GM21825 (cell line): ENCODE results near the gene METAP1D.
"Not testable (repeated sequence)": the region's sequence is repeated elsewhere in the genome, so short reads cannot be mapped to it uniquely, and the experiment has no call there.

Experiments used
- ATAC-seq: cut with Tn5 transposase; IDR thresholded peaks from one replicate; pipeline ENCODE4 v1.9.1; 2021; ENCODE audit warnings: mild to moderate bottlenecking, moderate library complexity; ENCODE audit not compliant: unreplicated experiment

METAP1D gene

DNA sequence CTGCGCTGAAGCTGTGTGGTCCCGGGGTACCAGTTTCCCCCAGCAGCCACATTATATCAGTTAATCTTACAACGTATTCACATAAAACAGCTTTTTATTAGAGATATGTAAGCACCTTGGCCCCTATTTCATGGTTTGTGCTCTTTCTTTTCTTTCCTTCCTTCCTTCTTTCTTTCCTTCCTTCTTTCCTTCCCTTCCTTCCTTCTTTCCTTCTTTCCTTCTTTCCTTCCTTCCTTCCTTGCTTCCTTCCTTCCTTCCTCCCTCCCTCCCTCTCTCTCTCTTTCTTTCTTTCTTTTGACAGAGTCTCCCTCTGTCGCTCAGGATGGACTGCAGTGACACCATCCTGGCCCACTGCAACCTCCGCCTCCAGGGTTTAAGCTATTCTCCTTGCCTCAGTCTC is 3.7 kb upstream of the METAP1D start:
- no peak for ATAC-seq

DNA sequence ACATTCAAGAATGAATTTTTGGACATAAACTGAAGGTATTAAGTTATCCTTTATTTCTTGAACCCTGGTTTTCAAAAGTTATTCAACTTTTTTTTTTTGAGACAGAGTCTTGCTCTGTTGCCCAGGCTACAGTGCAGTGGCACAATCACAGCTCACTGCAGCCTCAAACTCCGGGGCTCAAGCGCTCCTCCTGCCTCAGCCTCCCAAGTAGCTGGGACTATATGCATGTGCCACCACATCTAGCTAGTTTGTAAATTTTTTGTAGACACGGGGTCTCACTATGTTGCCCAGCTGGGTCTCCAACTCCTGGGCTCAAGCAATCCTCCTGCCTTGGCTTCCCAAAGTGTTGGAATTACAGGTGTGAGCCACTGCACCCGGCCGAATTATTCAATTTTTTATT is 2.7 kb upstream of the METAP1D start:
- ATAC-seq: not testable (repeated sequence)

DNA sequence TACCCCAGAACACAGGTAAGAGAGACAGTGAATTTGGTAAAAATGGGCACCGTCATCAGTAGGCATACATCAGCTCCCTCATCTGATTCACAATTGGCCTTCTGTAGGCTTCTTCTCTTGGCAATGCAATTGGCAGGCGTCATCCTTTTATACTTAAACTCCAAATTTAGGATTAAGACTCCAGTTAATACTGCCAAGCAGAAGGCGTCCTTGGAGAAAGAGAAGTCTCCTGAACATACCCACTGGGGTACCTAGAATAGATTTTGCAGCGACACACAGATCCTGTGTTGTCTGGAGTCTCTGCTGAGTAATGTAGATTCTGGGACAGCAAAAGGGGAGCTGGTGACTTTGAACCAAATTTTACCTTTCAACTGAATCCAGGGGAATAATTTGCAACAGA is 592 bp upstream of the METAP1D start:
- ATAC-seq: no peak

DNA sequence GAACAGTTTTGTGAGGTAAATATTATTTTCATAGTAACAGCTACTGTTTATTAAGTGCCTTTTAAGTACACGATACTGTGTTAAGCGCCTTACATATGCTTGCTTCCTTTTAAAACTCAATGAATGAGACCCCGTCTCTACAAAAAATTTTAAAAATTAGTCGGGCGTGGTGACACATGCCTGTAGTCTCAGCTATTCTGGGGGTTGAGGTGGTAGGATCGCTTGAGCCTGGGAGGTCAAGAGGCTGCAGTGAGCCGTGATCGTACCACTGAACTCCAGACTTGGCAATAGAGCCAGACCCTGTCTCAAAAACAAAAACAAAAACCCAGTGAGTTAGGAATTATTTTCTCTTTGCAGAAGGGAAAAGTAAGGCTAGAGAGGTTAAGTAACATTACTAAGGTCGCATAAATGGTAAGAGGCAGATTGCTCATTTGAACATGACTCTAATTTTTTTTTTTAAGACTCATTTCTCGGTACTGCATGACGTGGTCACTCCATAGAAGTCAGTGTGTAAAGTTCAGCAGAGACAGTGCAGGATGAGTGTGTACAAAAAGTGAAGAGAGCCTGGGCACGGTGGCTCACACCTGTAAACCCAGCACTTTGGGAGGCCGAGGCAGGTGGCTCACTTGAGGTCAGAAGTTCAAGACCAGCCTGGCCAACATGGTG is 1.1 kb downstream of the METAP1D start:
- no peak for ATAC-seq

DNA sequence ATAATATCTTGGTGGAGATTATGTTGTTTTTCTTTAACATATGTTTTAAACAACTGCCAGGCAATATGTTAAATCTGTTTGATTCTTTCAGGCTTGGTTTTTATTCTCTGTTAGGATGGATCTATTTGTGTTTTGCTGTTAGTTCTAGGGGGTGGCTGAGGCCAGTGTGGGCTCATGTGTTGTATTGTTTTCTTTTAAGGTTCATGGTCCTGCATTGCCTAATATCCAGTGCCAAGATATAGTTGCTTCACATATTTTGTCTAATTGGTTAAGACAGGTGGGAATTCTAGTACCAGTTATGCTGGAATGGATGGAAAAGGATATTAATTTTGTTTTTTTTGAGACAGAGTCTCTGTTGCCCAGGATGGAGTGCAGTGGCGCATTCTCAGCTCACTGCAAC is 7.6 kb downstream of the METAP1D start:
- no peak for ATAC-seq

DNA sequence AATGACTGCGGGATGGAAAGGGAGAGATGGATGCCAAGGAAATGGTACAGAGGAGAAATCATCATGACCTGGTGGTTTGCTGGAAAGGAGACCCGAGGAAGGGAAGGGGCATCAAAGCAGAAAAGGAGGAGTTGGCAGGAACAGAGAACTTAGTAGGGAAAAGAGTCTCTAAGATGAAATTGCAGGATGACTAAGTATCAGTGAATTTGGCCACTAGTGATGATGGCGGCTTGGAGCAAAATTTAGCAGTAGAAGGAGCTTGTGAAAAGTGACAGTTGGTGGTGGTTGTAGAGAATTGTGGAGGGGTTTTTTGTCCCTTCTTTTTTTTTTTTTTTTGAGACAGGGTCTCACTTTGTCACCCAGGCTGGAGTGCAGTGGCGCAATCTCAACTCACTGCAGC is 10.1 kb downstream of the METAP1D start:
- no peak for ATAC-seq

DNA sequence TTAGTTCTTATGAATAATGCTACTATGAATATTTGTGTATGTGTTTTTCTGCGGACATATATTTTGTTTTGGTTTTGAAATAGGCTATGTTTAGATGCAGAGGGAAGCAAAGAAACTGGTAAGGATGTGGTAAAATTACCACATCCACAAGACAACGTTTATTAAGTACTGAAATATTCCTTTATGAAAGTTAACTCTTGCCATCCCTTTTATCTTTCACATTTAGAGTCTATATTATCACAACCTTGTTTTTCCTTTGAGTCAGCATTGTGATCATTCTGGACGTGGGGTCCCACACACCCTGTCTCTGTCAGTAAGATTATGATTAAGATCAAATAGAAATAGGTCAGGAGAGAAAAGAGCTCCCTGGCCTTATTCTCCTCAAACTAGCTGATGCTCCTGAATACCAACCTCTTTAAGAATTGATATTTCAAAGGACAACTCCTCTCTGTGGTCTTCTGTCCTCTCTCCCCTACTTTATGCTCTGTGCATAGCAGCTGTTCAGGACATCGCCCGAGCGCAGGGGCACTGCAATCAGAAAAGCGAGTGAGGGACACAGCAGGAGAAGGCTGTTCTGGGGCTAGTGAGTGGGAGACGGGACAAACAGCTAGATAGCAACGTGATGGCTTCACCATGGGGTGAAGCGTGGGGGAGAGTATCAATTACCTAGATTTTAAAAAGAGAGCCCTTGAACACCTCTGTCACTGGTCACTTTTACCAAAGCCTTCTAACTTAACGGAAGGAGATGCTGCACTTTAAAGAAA is 12.2 kb downstream of the METAP1D start:
- no peak for ATAC-seq

DNA sequence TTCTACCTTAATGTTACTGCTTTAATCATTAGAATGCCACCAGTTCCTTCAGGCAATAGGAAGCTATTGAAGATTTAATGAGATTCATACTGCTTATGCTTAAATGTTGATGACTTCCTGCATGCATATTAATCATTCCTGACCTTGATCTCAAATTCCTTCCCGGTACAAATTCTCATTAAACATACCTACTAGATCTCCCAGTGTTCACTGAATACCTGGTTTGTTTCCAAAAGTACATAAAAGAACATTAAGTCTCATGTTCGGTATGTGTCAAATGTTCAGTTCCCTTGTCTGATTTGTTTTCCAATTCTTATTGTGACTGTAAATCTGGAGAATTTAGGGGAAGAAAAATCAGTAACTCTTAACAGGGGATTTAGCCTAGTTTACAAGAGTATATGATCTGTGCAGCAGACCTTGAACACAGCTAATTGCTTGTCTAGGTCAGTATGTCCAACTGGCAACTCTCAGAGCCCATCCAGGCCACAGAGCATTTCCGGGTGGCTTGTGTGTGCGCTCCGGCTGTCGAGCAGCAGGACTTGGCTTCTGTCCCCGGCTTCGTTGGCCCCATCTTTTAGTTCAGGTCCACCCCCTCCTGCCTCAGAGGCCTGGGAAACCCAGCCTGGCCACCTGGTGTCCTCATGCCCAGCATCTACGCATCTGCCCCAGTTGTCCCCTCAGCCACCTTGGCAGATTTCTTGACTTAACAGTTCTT is 13.1 kb downstream of the METAP1D start:
- ATAC-seq: no peak

DNA sequence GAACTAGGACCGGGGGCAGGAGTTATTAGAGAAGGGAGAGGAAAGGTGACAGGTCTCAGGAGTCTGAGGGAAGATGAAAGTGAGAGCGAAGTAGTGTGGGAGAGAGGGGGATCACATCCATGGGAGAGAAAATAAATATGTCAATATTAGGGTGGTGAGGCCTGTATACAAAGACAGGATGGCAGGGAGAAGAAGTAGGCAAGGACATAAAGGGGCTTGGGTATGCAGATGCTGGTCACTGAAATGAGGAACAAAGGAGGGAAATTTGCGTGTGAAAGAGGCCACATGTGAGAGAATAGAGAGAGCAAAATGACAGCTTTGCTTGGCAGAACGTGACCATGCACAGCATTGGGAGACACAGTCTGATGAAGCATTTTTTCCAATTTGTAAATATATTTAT is 13.6 kb downstream of the METAP1D start:
- ATAC-seq: peak; percentile 87

DNA sequence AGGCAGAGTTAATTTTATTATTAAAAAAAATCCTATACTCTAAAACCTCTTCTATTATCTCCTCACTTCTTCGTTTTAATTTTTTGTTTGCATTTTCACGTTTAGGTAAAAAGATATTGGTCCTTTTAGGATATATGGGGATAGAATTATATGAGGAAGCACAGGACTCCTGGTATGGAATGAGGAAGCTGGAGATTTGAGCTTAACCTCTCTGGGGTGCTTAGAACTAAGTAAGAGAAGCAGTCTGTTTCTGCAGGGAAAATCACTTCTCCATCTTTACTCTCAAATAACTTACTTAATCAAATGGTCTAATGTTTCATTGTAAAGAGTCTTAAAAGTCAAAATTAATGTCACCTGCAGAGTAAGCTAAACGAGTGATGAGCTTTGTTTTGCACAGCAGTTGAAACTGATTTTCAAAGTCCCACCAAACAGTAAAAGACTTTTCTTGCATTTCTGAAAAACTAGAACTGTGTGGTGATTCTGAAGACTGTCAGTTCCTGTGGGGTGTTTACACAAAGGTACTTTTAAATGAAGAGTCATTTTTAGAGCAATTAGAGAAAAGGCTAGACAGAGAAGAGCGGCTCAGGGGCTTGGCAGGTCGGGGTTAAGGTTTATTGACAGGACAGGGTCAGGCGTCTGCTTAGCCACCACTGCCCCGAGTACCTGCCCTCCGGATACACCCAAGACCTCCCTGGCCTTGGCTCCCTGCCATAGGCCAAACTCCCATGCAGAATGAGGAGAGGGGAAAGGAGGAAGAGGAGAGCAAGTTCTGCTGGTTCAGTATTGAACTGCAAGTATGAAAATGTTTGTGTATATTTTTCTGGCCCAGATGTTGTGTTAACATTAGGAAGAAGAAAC is 21.6 kb downstream of the METAP1D start:
- no peak for ATAC-seq

DNA sequence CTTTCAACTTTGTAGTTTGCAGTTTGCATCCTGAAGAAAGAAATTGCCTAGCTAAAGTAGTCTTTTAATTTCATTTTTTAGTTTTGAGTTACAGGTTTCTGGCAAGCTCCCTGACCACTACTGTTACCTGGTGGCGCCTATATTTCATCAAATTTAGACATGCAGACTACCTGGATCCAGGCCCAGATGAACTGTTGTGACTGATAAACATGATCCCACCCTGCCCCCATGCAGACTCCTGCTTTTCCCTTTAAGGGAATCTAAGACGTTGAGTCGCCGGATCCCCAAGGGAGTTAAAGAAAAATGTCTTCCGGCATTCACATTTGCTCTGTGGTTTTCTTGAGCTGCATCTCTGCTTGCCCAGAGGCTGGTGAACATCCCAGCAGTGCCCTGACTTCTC is 22.2 kb downstream of the METAP1D start:
- no peak for ATAC-seq

DNA sequence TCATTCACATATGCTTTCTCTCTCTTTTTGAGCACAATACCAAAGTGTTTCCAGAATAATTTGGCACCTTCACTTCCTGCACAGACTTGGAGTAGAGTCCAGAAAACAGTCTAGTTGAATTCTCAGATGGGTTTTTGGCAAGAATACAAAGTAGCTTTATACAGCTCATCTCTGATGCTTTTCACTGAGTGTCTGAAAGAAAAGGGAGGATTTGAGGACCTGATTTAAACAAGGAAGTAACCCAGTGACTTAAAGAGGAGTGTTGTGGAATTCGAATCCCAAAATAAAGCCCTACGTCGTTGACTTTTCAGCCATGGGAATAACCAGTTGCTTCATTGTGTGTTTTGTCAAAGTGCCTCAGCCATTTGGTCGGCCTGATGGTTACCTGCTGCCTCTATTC is 31.8 kb downstream of the METAP1D start:
- no peak for ATAC-seq

DNA sequence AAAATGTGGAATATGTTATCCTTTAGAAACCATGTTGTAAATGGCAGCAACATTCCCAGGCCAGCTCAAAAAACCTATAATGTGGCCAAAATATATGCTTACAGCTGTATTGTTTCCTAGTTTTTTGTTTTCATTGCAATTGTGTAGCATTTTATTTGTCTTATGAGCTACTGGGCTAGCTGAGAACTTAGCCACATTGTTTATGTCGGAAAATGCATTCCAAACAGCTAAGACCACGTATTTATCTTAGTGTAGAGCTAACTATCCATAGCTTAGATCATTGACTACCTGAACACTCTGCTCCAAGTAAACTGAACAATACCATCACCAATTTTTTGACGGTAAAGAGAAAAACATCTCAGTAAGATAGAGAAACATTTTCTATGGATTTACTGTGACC is 38.4 kb downstream of the METAP1D start:
- no peak for ATAC-seq

DNA sequence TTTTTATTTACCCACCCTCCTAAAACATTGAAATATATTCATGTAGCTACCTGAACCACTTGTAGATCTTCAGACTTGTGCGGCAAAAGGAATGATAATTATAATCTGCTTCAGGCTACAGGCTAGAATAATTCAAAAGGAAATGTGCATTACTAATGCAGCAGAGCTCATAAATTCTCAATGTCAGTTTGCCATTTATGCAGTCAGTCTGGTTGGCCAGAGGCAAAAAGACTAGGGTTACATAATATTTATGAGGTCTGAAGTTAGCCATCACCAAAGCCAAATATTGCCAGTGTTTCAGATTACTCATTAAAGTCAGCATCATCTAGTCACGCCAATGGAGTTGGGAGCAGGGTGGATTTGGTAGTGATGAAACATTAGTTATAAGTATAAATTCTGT is 38.9 kb downstream of the METAP1D start:
- ATAC-seq: no peak

DNA sequence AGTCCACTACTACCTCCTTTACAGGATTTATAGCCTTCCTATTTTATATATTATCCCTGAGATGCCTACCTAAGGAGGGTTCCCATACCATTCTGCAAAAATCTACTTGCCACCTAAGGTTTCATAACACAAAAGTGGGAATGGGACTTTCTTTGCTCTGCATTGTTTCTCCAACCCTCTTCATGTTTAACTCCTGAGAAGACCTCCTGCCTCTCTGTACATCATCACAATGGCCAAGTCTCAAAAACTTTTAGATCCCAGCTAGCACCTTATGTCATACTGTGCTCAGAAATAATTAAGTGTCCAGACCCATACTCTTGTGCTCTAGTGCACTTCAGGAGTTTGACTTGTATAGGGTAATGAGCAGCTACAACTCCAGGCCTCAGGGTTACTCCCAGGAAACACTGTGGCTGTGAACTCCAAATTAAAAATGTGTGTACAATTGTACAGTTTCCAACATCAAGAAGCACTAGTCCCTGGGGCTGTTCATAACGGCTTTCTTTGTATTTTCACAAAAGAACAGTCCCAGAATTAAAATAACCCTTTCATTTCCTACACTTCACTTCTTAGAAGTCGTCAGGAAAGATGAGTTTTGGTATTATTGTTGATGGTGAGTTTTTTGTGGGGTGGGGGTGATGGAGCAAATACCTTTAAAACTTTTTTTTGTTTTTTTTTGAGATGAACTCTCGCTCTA is 39.4 kb downstream of the METAP1D start:
- no peak for ATAC-seq

DNA sequence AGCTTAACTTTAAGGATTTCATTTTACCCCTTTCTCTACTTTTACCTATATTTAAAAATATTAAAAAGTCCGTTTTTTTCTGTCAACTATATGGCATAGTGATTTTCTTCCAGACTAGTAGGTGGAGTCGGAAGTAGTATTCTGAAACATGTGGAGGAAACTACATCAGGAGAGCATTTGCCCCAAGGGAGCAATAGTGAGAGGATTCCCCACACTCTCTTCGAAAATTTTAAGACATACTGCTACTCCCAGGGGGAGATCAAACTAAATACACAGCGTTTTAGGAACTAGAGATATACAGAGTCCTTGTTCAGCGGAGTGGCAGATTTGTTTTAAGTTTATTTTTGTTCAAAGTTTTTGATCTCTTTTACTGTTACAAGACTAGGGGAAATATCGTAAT is 40.6 kb downstream of the METAP1D start:
- ATAC-seq: no peak

DNA sequence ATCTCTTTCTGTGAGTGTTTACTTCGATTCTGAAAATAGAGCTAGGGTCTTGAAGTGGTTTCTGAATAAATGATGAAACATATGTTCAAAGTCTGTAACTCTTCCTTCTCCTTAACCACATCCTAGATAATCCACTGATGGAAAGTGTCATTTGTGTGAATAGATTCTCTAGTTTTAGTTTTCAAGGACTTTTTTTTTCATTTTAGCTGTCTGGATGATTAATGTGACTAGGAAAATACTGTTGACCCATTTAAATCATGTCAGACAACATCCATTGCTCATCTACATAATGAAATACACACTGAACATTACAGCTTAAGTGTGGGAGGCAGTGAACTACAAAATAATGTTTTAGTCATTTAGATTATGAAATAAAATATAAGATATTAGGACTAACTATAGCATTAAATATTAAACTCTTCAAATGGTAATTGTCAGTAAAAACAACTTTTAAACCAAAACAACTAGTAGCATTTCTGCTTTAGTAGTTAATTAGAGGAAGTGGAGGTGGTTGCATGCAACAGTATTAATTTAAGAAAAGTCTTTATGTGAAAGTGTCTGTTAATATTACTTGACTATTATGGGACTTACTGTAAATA is 46.4 kb downstream of the METAP1D start:
- no peak for ATAC-seq

DNA sequence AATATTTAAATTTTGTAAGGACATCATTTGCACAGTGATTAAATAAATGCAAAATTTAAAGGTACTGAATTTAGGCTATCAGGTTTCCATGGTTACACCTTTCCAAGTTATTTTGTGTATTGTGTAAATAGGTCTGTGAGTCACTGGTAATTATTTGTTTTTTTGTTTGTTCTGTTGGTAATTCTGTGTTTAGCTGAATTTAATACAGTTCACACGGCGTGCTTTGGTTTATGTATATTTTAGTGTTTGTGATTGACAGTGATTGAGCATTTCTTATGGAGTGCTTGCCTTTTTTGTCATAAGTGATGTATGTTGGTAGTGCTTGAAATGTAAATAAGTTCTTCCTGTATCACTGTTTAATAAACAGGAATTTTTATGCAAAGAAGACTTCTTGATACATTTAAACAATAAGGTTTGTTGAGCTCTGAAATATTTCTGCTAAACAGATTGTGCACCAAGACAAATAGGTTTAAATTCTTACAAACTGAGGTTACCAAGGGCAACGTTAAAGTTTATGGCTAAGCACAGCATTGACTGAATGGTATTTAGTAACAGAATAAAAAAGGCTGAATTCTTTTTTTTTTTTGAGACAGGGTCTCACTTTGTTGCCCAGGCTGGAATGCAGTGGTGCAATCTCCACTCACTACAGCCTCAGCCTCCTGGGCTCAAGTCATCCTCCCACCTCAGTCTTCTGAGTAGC is 47.3 kb downstream of the METAP1D start:
- no peak for ATAC-seq
